HFF-Myc (cell line): ENCODE data around the gene GJC2.
A peak's percentile ranks its signal among the peaks of the same experiment; 100 is the strongest.

ENCODE experiments used
- DNase-seq: peaks from one replicate; pipeline ENCODE4 v3.0.0-alpha.2; 2011; ENCODE audit warnings: low read depth; ENCODE audit errors: extremely low read depth
- H3K4me3 ChIP-seq: replicated peaks from 2 replicates; pipeline ENCODE4 v1.5.1; 2011; ENCODE audit warnings: low read depth, mild to moderate bottlenecking, control low read depth, low read length
- CTCF ChIP-seq: IDR thresholded peaks from 2 replicates; pipeline ENCODE4 v1.5.1; 2012; ENCODE audit warnings: mild to moderate bottlenecking, low read depth, low read length, control low read depth; ENCODE audit errors: missing control alignments

The GJC2 gene

GRCh38 chr1:228123505-228123904, 26.2 kb upstream of the GJC2 start:
- DNase-seq, result no peak
- no peak for TF ChIP-seq CTCF

GRCh38 chr1:228125185-228125584, 24.5 kb upstream of the GJC2 start:
- H3K4me3 ChIP-seq, result no peak overlapping the region
- TF ChIP-seq CTCF, result no peak
- DNase-seq, result no peak

More at GRCh38 chr1:228123505-228123904, 26.2 kb upstream of the GJC2 start:
- H3K4me3 ChIP-seq, result no peak overlapping the region

- no peak overlapping the region for H3K4me3 ChIP-seq
- no peak for TF ChIP-seq CTCF
- DNase-seq, result no peak
These were observed 18.0 kb upstream of the GJC2 start for GRCh38 chr1:228131766-228132165.

GRCh38 chr1:228134591-228134990, 15.1 kb upstream of the GJC2 start:
- H3K4me3 ChIP-seq, result no peak overlapping the region
- TF ChIP-seq CTCF, result no peak
- no peak for DNase-seq

- H3K4me3 ChIP-seq, result no peak overlapping the region
- TF ChIP-seq CTCF, result no peak
- DNase-seq, result no peak
These were observed 12.8 kb upstream of the GJC2 start for GRCh38 chr1:228136901-228137300.

- TF ChIP-seq CTCF, result no peak
- DNase-seq, result no peak
- H3K4me3 ChIP-seq, result peak overlapping the region; percentile 92
These were observed 10.3 kb upstream of the GJC2 start for GRCh38 chr1:228139406-228139930.
